ENCODE measurements around the gene TMEM238L.

- TF ChIP-seq GATA2 (IDR thresholded peaks at IDR 0.05; ENCODE audit: low read depth, low read length) (no peak), GATA3 (IDR thresholded peaks at IDR 0.05; ENCODE audit: low read depth, low read length) (no peak)
Observed at GRCh38 chr17:10837921-10838320, 34.0 kb upstream of the TMEM238L start, which contains the start of gene PIRT.
